ENCODE measurements around the gene IFNL4.

DNA sequence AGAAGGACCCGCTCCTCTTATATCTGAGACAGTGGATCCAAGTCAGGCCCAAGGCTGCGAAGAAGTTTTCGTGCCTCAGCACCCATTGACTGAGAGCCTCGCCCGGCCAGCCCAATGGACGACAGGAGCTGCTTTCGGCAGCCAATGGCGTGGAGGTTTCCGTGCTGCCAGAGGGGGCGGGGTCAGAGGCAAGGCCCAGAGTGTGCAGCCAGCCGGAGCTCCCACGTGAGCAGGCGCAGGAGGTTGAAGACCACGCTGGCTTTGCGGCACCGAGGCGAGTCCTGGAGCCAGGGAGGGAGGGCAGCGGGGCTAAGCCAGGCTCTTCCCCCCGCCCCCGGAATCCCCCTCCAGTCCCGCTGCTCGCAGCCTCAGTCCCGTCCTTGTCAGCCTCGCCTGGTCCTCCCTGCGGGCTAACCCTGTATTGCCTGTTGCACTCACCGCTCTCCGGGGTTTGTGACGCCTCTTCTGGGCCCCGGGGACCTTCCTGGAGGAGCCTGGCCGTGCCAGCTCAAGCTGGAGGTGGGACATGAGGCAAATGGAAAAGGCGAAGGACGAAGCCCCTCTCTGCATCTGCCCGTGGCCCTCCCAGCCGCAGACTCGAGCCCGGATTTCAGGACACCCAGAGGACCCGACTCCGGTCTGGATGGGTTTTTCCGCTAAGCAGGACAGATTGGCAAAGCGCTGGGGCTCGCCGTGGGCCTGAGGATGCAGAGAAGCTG, 1.5 kb downstream of the IFNL4 start:
- TF ChIP-seq, protein P1, sequence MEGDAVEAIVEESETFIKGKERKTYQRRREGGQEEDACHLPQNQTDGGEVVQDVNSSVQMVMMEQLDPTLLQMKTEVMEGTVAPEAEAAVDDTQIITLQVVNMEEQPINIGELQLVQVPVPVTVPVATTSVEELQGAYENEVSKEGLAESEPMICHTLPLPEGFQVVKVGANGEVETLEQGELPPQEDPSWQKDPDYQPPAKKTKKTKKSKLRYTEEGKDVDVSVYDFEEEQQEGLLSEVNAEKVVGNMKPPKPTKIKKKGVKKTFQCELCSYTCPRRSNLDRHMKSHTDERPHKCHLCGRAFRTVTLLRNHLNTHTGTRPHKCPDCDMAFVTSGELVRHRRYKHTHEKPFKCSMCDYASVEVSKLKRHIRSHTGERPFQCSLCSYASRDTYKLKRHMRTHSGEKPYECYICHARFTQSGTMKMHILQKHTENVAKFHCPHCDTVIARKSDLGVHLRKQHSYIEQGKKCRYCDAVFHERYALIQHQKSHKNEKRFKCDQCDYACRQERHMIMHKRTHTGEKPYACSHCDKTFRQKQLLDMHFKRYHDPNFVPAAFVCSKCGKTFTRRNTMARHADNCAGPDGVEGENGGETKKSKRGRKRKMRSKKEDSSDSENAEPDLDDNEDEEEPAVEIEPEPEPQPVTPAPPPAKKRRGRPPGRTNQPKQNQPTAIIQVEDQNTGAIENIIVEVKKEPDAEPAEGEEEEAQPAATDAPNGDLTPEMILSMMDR (IDR thresholded peaks at IDR 0.05), result no peak
- TF ChIP-seq EZH2 (IDR thresholded peaks at IDR 0.05; ENCODE audit: borderline replicate concordance, insufficient read depth, low read depth, low read length, poor library complexity, severe bottlenecking), result no peak
